ENCODE results near the gene PCBP3.

The PCBP3 gene

GRCh38 chr21:45927032-45927431 is 283.5 kb downstream of the PCBP3 start:
- no peak overlapping the region for H3K9ac ChIP-seq (ENCODE audit: low read length)
- H3K9me3 ChIP-seq (ENCODE audit: insufficient read depth, low read length) = peaks cover 7% of the 10 kb centered on the region; the same call in 1 of the 2 replicates
- H3K9me2 ChIP-seq (replicated peaks; ENCODE audit: insufficient read depth, low read length) = no peaks in the 10 kb centered on the region
- H3K27ac ChIP-seq (ENCODE audit: low read depth, low read length) = no peak overlapping the region
- TF ChIP-seq EZH2phosphoT487 (conservative IDR thresholded peaks at IDR 0.05; ENCODE audit: low read length) (no peak), CTCF (IDR thresholded peaks at IDR 0.05; ENCODE audit: insufficient read depth, low read length, poor library complexity, severe bottlenecking) (no peak)
- H3K36me3 ChIP-seq (ENCODE audit: low read length) = no peaks in the 10 kb centered on the region
- no peak overlapping the region for H3K4me3 ChIP-seq (ENCODE audit: insufficient read depth, low read length, poor library complexity, severe bottlenecking)
- H4K20me1 ChIP-seq (ENCODE audit: low read depth, low read length) = no peaks in the 10 kb centered on the region
- H3K27me3 ChIP-seq (ENCODE audit: low read length) = no peaks in the 10 kb centered on the region
- H3K4me2 ChIP-seq (ENCODE audit: low read depth, low read length, poor library complexity, severe bottlenecking) = no peak overlapping the region
- no peaks in the 10 kb centered on the region for H3F3A ChIP-seq (ENCODE audit: insufficient read depth)
- no peaks in the 10 kb centered on the region for H3K79me2 ChIP-seq (ENCODE audit: insufficient read depth, low read length)
- H2AFZ ChIP-seq (ENCODE audit: low read depth, low read length, severe bottlenecking) = no peak overlapping the region

- no peak overlapping the region for H3K4me2 ChIP-seq (ENCODE audit: low read depth, low read length, poor library complexity, severe bottlenecking)
These were observed 284.6 kb downstream of the PCBP3 start for GRCh38 chr21:45927851-45928850.

GRCh38 chr21:45929449-45929848 is 285.9 kb downstream of the PCBP3 start:
- Histone ChIP-seq H3K79me2 (ENCODE audit: insufficient read depth, low read length) (no peaks in the 10 kb centered on the region), H3K27me3 (ENCODE audit: low read length) (no peaks in the 10 kb centered on the region), H4K20me1 (ENCODE audit: low read depth, low read length) (no peaks in the 10 kb centered on the region), H3K4me2 (ENCODE audit: low read depth, low read length, poor library complexity, severe bottlenecking) (no peak overlapping the region), H3F3A (ENCODE audit: insufficient read depth) (no peaks in the 10 kb centered on the region), H3K9me3 (ENCODE audit: insufficient read depth, low read length) (no peaks in the 10 kb centered on the region), H3K9me2 (replicated peaks; ENCODE audit: insufficient read depth, low read length) (no peaks in the 10 kb centered on the region), H3K27ac (ENCODE audit: low read depth, low read length) (no peak overlapping the region), H3K36me3 (ENCODE audit: low read length) (no peaks in the 10 kb centered on the region), H3K9ac (ENCODE audit: low read length) (no peak overlapping the region), H3K4me3 (ENCODE audit: insufficient read depth, low read length, poor library complexity, severe bottlenecking) (no peak overlapping the region), H2AFZ (ENCODE audit: low read depth, low read length, severe bottlenecking) (no peak overlapping the region)
- TF ChIP-seq EZH2phosphoT487 (conservative IDR thresholded peaks at IDR 0.05; ENCODE audit: low read length) (no peak), CTCF (IDR thresholded peaks at IDR 0.05; ENCODE audit: insufficient read depth, low read length, poor library complexity, severe bottlenecking) (no peak)

More at GRCh38 chr21:45927851-45928850, 284.6 kb downstream of the PCBP3 start:
- TF ChIP-seq CTCF (IDR thresholded peaks at IDR 0.05; ENCODE audit: insufficient read depth, low read length, poor library complexity, severe bottlenecking) = no peak
- TF ChIP-seq EZH2phosphoT487 (conservative IDR thresholded peaks at IDR 0.05; ENCODE audit: low read length) = no peak
- peaks cover 5% of the 10 kb centered on the region; the same call in 1 of the 2 replicates for H3K9me3 ChIP-seq (ENCODE audit: insufficient read depth, low read length)
- no peaks in the 10 kb centered on the region for H3F3A ChIP-seq (ENCODE audit: insufficient read depth)
- H3K4me3 ChIP-seq (ENCODE audit: insufficient read depth, low read length, poor library complexity, severe bottlenecking) = no peak overlapping the region
- H3K9ac ChIP-seq (ENCODE audit: low read length) = no peak overlapping the region
- H3K27ac ChIP-seq (ENCODE audit: low read depth, low read length) = no peak overlapping the region
- H3K79me2 ChIP-seq (ENCODE audit: insufficient read depth, low read length) = no peaks in the 10 kb centered on the region
- no peaks in the 10 kb centered on the region for H3K36me3 ChIP-seq (ENCODE audit: low read length)
- H3K9me2 ChIP-seq (replicated peaks; ENCODE audit: insufficient read depth, low read length) = no peaks in the 10 kb centered on the region
- no peaks in the 10 kb centered on the region for H4K20me1 ChIP-seq (ENCODE audit: low read depth, low read length)
- no peaks in the 10 kb centered on the region for H3K27me3 ChIP-seq (ENCODE audit: low read length)
- H2AFZ ChIP-seq (ENCODE audit: low read depth, low read length, severe bottlenecking) = no peak overlapping the region

Measured in SU-DHL-6 (cell line).